Measurements from ENCODE around the gene CDH15.

The CDH15 gene

GRCh38 chr16:89199241-89200123 lies 27.9 kb downstream of the CDH15 start:
- DNase-seq (ENCODE audit: low read depth), result no peak

- no peak for DNase-seq (ENCODE audit: low read depth)
Measured at GRCh38 chr16:89200124-89200849, 28.7 kb downstream of the CDH15 start, which contains the start of gene SLC22A31. TSS of gene SLC22A31 (minus strand) at chr16:89200537. CDS start at chr16:89200501, 36 bp downstream.

- no peak for DNase-seq (ENCODE audit: low read depth)
Measured at GRCh38 chr16:89200850-89201411, 29.4 kb downstream of the CDH15 start.

- peak; percentile 79 for DNase-seq (ENCODE audit: low read depth)
Measured at GRCh38 chr16:89201439-89202377, 30.2 kb downstream of the CDH15 start.

DNA sequence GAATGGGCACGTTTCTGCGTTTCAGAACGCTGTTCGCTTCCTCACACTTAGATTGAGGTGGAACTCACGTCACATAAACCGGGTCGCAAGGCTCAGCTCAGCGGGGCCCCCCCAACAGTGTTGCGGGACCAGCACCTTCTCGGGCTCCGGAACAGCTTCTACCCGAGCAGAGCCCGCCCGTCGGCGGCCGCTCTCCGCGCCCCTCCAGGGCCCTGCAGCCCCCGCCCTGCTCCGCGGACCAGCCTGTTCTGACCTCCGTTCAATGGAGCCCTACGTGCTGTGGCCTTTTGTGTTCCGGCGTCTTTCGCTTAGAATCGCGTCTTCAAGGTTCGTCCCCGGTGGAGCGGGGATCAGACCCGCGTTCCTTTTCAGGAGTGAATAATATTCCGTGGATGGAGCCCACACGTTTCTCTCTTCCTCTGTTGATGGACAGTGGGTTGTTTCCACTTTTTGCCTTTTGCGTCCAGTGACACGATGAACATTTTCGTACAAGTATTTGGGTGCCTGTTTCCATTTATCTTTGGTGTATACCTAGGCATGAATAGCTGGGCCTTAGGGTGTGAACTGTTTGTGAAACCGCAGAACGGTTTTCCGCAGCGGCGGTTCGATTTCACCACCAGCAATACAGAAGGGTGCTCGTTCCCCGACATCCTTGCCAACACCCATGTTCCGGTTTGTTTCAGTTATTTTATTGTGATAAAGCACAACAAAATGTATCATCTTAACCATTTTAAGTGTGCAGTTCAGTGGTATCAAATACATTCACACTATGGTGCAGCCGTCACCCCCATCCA lies 31.1 kb downstream of the CDH15 start:
- DNase-seq (ENCODE audit: low read depth), result no peak

DNA sequence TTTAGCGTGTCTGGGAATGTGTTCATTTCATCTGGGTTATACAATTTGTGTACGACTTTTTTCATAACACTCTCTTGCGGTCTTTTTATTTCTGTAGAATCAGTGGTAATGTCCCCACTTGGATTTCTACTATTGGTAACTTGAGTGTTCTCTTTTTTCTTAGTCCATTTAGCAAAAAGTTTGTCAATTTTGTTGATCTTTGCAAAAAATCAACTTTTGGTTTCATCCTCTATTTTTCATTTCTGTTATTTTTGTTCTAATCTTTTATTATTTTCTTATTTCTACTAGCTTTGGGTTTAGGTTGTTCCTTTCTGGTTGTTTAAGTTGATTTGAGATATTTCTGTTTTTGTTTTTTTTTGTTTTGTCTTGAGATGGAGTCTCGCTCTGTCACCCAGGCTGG lies 36.4 kb downstream of the CDH15 start:
- no peak for DNase-seq (ENCODE audit: low read depth)

- DNase-seq (ENCODE audit: low read depth), result no peak
Measured at GRCh38 chr16:89209522-89210044, 38.0 kb downstream of the CDH15 start.

DNA sequence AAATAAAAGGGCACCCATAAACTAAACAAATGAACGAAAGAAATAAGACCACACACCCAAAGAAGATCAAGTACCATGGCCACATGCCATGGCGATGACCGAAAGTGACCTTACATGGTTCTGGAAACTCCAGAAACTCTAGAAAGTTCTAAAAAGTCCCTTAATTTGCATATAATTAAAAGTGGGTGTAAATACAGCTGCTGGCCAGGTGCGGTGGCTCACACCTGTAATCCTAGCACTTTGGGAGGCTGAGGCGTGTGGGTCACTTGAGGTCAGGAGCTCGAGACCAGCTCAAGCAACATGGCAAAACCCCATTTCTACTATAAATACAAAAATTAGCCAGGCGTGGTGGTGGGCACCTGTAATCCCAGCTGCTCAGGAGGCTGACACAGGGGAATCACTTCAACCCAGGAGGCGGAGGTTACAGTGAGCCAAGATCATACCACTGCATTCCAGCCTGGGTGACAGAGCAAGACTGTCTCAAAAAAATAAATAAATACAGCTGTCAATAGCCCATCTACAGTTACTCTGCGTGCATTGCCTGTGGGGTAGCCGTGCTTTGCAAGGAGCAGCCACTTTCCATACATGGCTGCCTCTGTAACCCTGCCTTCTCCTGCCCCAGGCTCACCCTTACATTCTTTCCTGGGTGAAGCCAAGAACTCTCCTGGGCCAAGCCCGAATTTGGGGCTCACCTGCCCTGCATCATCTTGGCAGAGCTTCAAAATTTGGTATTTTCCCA lies 38.8 kb downstream of the CDH15 start:
- DNase-seq (ENCODE audit: low read depth), result no peak

DNA sequence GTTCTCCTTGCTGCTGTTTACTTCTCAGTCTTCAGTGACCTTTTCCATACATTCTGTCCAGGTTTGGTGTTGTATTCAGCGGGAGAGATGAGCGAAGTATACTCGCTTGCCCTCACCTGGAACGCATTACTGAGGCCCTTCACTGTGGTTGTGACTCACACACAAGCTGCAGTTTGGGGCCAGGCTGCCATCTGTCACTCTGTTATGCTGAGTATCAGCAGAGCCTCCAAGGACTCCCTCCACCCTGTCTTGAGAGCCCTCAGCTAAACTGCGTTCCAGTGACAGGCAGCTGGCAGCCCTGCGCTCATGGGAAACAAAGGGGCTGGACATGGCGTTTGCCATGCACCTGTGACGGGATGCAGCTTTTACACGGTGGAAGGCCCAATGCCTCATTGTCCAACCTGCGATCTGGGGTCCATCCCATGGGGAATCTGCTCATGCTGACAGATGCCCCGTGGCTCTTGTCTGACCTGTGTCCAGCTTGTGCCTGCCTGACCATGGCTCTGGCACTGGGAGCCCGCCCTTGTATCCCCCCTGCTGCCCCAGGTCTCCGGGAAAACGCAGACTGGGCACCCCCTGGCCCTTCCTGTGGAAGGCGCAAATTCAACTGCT lies 39.5 kb downstream of the CDH15 start:
- no peak for DNase-seq (ENCODE audit: low read depth)

DNA sequence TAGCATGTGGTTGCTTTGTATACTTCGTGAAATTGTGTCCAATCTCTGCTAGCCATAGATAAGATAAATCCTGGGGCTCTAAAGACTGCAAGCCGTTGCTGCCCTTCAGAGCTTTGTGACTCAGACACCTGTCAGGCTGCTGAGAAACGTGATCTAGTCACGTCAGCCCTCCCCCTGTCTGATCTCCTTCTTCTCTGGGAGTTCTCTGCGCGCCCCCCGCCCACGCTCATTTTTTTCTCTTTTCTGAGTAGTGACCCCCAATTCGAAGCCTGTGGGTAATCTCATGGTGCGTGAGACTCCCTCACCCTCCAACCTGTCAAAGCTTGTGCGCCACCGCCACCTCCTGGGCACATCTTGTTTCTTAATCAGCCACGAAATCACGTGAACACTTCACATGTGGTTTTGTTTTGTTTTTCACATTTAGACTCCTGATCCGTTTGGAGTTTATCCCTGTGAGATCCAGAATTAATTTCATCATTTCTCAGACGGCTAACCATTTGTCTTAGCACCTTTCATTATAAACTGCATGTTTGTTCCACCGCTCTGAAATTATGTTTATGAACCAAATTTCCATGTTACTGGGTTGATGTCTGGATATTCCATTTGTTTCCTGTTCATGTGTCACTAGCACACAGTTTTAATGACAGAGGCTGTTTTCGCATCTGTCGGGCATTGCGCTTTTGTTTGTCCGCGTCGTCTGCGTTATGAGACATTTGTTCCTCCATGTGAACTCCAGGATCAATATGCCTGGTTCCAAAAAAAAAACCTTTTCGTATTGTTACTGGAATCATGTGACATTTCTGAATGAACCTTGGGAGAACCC lies 45.0 kb downstream of the CDH15 start:
- peak; percentile 61 for DNase-seq (ENCODE audit: low read depth)

GRCh38 chr16:89217138-89217387 lies 45.5 kb downstream of the CDH15 start:
- DNase-seq (ENCODE audit: low read depth), result no peak

GRCh38 chr16:89217388-89218191 lies 46.0 kb downstream of the CDH15 start, which contains the start of gene ZNF778:
TSS of gene ZNF778 (plus strand) at chr16:89217703. CDS start at chr16:89221128, 3,425 bp downstream.
- DNase-seq (ENCODE audit: low read depth), result peak; percentile 78

DNA sequence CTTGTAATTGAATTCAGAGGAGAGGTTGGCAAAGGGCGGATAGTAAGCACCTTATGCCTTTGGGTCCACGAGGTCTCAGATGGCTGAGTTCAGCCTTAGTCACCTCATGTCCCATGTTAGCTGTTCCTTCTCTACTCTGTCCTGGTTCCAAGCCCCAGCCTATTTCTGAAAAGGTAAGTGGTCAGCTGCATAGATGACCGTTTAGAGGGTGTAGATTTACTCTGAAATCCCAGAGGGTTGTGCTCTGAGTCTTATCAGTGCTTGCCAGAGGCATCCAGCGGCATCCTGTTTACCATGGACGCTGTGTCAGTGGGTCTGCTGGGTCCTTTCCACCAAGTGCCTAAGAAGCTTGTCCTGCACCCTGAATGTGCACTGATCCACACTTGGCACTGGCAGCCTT lies 47.8 kb downstream of the CDH15 start:
- no peak for DNase-seq (ENCODE audit: low read depth)

DNA sequence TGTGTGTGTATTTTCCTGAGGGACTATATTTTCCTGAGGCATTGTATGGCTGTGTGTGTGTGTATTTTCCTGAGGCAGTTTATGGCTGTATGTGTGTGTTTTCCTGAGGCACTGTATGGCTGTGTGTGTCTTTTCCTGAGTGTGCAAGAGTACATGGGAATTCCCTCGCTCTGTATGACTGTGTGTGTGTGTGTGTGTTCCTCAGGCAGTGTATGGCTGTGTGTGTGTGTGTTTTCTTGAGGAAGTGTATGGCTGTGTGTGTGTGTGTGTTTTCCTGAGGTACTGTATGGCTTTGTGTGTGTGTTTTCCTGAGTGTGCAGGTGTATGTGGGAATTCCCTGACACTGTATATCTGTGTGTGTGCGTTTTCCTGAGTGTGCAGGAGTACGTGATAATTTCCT lies 50.1 kb downstream of the CDH15 start:
- DNase-seq (ENCODE audit: low read depth), result no peak

- DNase-seq (ENCODE audit: low read depth), result no peak
Measured at GRCh38 chr16:89222931-89223330, 51.4 kb downstream of the CDH15 start.

DNA sequence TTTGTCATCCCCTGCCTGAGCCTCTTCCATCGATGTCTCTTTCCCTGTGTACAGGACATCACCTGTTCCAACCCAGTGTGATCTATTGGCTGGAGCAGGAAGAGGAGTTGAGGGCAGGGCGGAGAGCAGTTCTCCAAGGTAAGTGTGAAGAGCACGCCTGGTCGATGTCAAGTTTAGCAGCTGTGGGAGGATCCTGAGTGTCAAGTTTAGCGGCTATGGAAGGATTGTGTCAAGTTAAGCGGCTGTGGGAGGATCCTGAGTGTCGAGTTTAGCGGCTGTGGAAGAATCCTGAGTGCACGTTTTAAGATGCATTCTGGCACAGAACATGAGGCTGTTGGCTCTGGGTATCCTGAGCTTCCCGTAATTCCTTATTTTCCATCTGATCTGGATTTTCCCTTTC lies 53.1 kb downstream of the CDH15 start:
- DNase-seq (ENCODE audit: low read depth), result no peak

DNA sequence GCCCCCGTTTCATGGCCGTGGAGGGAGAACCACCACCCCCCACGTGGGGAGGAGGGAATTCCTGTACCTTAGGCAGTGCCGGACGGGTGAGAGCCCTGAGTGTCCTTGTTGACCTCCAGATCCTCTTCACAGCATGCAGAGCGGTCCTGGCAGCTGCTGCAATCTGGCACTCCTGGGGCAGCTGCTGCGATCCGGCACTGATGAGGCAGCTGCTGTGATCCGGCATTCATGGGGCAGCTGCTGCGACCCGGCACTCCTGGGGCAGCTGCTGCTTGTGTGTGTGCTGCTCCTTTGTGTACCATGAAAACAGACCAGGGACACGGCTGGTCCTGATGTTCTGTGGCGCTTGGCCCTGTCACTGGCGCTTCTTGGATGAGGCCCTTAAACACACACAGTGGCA lies 58.7 kb downstream of the CDH15 start:
- no peak for DNase-seq (ENCODE audit: low read depth)

DNA sequence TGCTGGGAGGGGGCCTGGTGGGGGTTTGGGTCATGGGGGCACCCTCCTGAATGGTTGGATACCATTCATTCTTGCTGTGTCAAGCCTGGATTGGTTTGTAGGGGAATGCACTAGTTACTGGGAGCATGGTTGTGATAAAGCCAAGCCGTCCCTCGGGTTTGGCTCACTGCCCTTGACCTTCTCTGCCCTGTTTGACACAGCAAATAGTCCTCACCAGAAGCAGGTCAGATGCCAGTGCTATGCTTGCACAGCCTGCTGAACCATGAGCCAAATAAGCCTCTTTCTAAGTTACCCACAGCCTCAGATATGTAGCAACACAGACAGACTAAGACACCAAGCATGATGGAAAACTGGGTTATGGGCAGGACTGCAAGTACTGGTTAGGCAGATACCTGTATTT lies 60.6 kb downstream of the CDH15 start:
- DNase-seq (ENCODE audit: low read depth), result no peak

Data from activated T-cell treated with anti-CD3 and anti-CD28 coated beads for 48 hours (primary cell).